Neuronal stem cell (in vitro differentiated cells): ENCODE results near the gene CDH9.
A peak's percentile ranks its signal among the peaks of the same experiment; 100 is the strongest.

ENCODE experiments used
- DNase-seq: peaks from one replicate; pipeline ENCODE4 v3.0.0-alpha.2; 2013; ENCODE audit warnings: low spot score
- H2AFZ ChIP-seq: one replicate; pipeline ENCODE4 v1.6.1; 2013; ENCODE audit warnings: mild to moderate bottlenecking, low read length, inconsistent platforms
- H2AK5ac ChIP-seq: 2 replicates; pipeline ENCODE4 v1.6.1; 2013; ENCODE audit warnings: low read depth, mild to moderate bottlenecking, inconsistent platforms, low read length, moderate library complexity, mixed read lengths
- H2BK120ac ChIP-seq: 2 replicates; pipeline ENCODE4 v1.6.1; 2013; ENCODE audit warnings: low read depth, mild to moderate bottlenecking, inconsistent platforms, low read length, moderate library complexity, mixed read lengths
- H2BK12ac ChIP-seq: one replicate; pipeline ENCODE4 v1.6.1; 2013; ENCODE audit warnings: low read length, inconsistent platforms
- H2BK15ac ChIP-seq: 2 replicates; pipeline ENCODE4 v1.6.1; 2013; ENCODE audit warnings: mild to moderate bottlenecking, low read length, inconsistent platforms, mixed read lengths
- H2BK5ac ChIP-seq: one replicate; pipeline ENCODE4 v1.6.1; 2013; ENCODE audit warnings: inconsistent platforms, mild to moderate bottlenecking, low read length, moderate library complexity
- H3K14ac ChIP-seq: one replicate; pipeline ENCODE4 v1.6.1; 2013; ENCODE audit warnings: low read length, inconsistent platforms
- H3K18ac ChIP-seq: 2 replicates; pipeline ENCODE4 v1.6.1; 2013; ENCODE audit warnings: low read length, inconsistent platforms
- H3K23ac ChIP-seq: 2 replicates; pipeline ENCODE4 v1.6.1; 2013; ENCODE audit warnings: low read depth, mild to moderate bottlenecking, mixed read lengths, low read length, inconsistent platforms; ENCODE audit not compliant: poor library complexity
- H3K27ac ChIP-seq: replicated peaks from 3 replicates; pipeline ENCODE4 v1.5.1; 2013; ENCODE audit warnings: low read length, inconsistent platforms
- H3K27me3 ChIP-seq, 3 experiments: 2 replicates each; pipeline ENCODE4 v1.6.1; 2013; ENCODE audit warnings: low read length in 3 of 3, mild to moderate bottlenecking in 2 of 3, inconsistent platforms in 1 of 3, low read depth in 1 of 3, mixed read lengths in 1 of 3, moderate library complexity in 1 of 3; ENCODE audit not compliant: control insufficient read depth in 3 of 3, insufficient read depth in 3 of 3
- H3K36me3 ChIP-seq, 2 donors: replicated peaks in 1 of 2; 2 replicates each; pipeline ENCODE4 v1.6.1; 2013; ENCODE audit warnings: low read length in 2 of 2; ENCODE audit not compliant: control insufficient read depth in 2 of 2, insufficient read depth in 2 of 2
- H3K4ac ChIP-seq: 2 replicates; pipeline ENCODE4 v1.6.1; 2013; ENCODE audit warnings: inconsistent platforms, mild to moderate bottlenecking, low read length, moderate library complexity
- H3K4me1 ChIP-seq, 2 donors: 1 replicate in 1 of 2; 2 replicates in 1 of 2; pipeline ENCODE4 v1.6.1; 2013; ENCODE audit warnings: low read length in 2 of 2, low read depth in 1 of 2; ENCODE audit not compliant: control insufficient read depth in 2 of 2, insufficient read depth in 1 of 2
- H3K4me2 ChIP-seq: one replicate; pipeline ENCODE4 v1.6.1; 2013; ENCODE audit warnings: mild to moderate bottlenecking, low read length, inconsistent platforms; ENCODE audit not compliant: insufficient read depth, poor library complexity, severe bottlenecking
- H3K4me3 ChIP-seq, 2 donors: 2 replicates each; pipeline ENCODE4 v1.5.1; 2013; ENCODE audit warnings: low read length in 2 of 2, mild to moderate bottlenecking in 2 of 2, inconsistent platforms in 1 of 2, moderate library complexity in 1 of 2
- H3K79me1 ChIP-seq: one replicate; pipeline ENCODE4 v1.6.1; 2013; ENCODE audit warnings: low read depth, mild to moderate bottlenecking, inconsistent platforms, low read length, moderate library complexity
- H3K9ac ChIP-seq: one replicate; pipeline ENCODE4 v1.6.1; 2013; ENCODE audit warnings: mild to moderate bottlenecking, low read depth, low read length, inconsistent platforms; ENCODE audit not compliant: poor library complexity
- H3K9me3 ChIP-seq, 2 donors: replicated peaks in 1 of 2; 2 replicates each; pipeline versions ENCODE3 to v1.6.1; 2013; ENCODE audit warnings: low read length in 2 of 2, mild to moderate bottlenecking in 2 of 2, inconsistent platforms in 1 of 2, low read depth in 1 of 2, mixed read lengths in 1 of 2, moderate library complexity in 1 of 2; ENCODE audit not compliant: control insufficient read depth in 2 of 2, insufficient read depth in 1 of 2
- H4K8ac ChIP-seq: one replicate; pipeline ENCODE4 v1.6.1; 2013; ENCODE audit warnings: low read depth, mild to moderate bottlenecking, inconsistent platforms, low read length, moderate library complexity
- H4K91ac ChIP-seq: one replicate; pipeline ENCODE4 v1.6.1; 2013; ENCODE audit warnings: low read length, low read depth, mild to moderate bottlenecking, inconsistent platforms; ENCODE audit not compliant: poor library complexity
- WGBS, 2 donors: extraction: QIAGEN DNeasy Blood & Tissue Kit; methylation state at CpG; one replicate each; pipeline ENCODE4 v1.1.7; 2013; ENCODE audit warnings: missing lambda C conversion rate in 2 of 2, mixed read lengths in 1 of 2; ENCODE audit not compliant: insufficient read length in 2 of 2, insufficient replicate concordance in 1 of 2; ENCODE audit errors: extremely low coverage in 2 of 2; 5-methylcytosine and 5-hydroxymethylcytosine counted together

CDH9 gene

GRCh38 chr5:27080147-27080546 is 41.8 kb upstream of the CDH9 start:
- no peak overlapping the region for H3K18ac ChIP-seq
- H3K4me2 ChIP-seq: no peak overlapping the region
- no peak overlapping the region for H3K27ac ChIP-seq
- H3K4me3 ChIP-seq: no peak overlapping the region
- no peak overlapping the region for H4K8ac ChIP-seq
- H3K4me1 ChIP-seq: peaks cover 0 to 13% of the 10 kb centered on the region in 2 donors
- H2BK12ac ChIP-seq: no peak overlapping the region
- DNase-seq: no peak
- peaks cover 0 to 44% of the 10 kb centered on the region in 2 donors for H3K9me3 ChIP-seq
- no peaks in the 10 kb centered on the region for H3K27me3 ChIP-seq
- no peak overlapping the region for H2BK120ac ChIP-seq
- no peak overlapping the region for H2AK5ac ChIP-seq
- H3K9ac ChIP-seq: no peak overlapping the region
- no peaks in the 10 kb centered on the region for H3K36me3 ChIP-seq
- no peak overlapping the region for H3K4ac ChIP-seq
- peak overlapping the region; percentile 35 for H2AFZ ChIP-seq
- WGBS, 2 donors: no CpG with 5 or more reads among the region's 1 CpG
- no peak overlapping the region for H3K14ac ChIP-seq
- no peaks in the 10 kb centered on the region for H3K79me1 ChIP-seq
- H3K23ac ChIP-seq: no peak overlapping the region
- no peak overlapping the region for H2BK5ac ChIP-seq
- H2BK15ac ChIP-seq: no peak overlapping the region
- no peak overlapping the region for H4K91ac ChIP-seq

- Histone ChIP-seq H3K27ac (no peak overlapping the region), H2BK15ac (no peak overlapping the region), H4K8ac (no peak overlapping the region), H3K27me3 (no peaks in the 10 kb centered on the region), H3K79me1 (no peaks in the 10 kb centered on the region), H3K4ac (no peak overlapping the region), H3K36me3 (no peaks in the 10 kb centered on the region), H2BK120ac (no peak overlapping the region), H2AFZ (no peak overlapping the region), H2BK12ac (no peak overlapping the region), H3K23ac (no peak overlapping the region), H3K4me2 (no peak overlapping the region), H3K4me1 (no peaks in the 10 kb centered on the region), H3K14ac (no peak overlapping the region), H3K9ac (no peak overlapping the region), H3K9me3 (peaks cover 2% of the 10 kb centered on the region in 2 donors), H2AK5ac (no peak overlapping the region), H3K4me3 (no peak overlapping the region), H4K91ac (no peak overlapping the region), H2BK5ac (no peak overlapping the region), H3K18ac (no peak overlapping the region)
- no peak for DNase-seq
- no CpG with 5 or more reads among the region's 2 CpGs for WGBS, 2 donors
These were observed 24.1 kb upstream of the CDH9 start for GRCh38 chr5:27062451-27062850.

- H4K91ac ChIP-seq: no peak overlapping the region
- no peaks in the 10 kb centered on the region for H3K27me3 ChIP-seq
- H3K4me3 ChIP-seq: no peak overlapping the region
- no peak for DNase-seq
- H3K4me2 ChIP-seq: no peak overlapping the region
- H2BK15ac ChIP-seq: no peak overlapping the region
- no peak overlapping the region for H3K9ac ChIP-seq
- no peak overlapping the region for H3K23ac ChIP-seq
- H3K18ac ChIP-seq: no peak overlapping the region
- H3K9me3 ChIP-seq: no peaks in the 10 kb centered on the region
- H3K79me1 ChIP-seq: no peaks in the 10 kb centered on the region
- no peak overlapping the region for H2BK5ac ChIP-seq
- H4K8ac ChIP-seq: no peak overlapping the region
- H3K14ac ChIP-seq: no peak overlapping the region
- no peak overlapping the region for H2BK12ac ChIP-seq
- no peak overlapping the region for H2BK120ac ChIP-seq
- no peaks in the 10 kb centered on the region for H3K36me3 ChIP-seq
- H3K4me1 ChIP-seq: peaks cover 0 to 4% of the 10 kb centered on the region in 2 donors
- H3K27ac ChIP-seq: no peak overlapping the region
- H2AK5ac ChIP-seq: no peak overlapping the region
- H3K4ac ChIP-seq: no peak overlapping the region
- no peak overlapping the region for H2AFZ ChIP-seq
These were observed 10.1 kb upstream of the CDH9 start for GRCh38 chr5:27048510-27048909.

- Histone ChIP-seq H3K36me3 (no peaks in the 10 kb centered on the region), H2AFZ (no peak overlapping the region), H3K27ac (no peak overlapping the region), H3K4me3 (no peak overlapping the region), H3K18ac (no peak overlapping the region), H4K91ac (no peak overlapping the region), H4K8ac (no peak overlapping the region), H3K79me1 (no peaks in the 10 kb centered on the region), H3K14ac (no peak overlapping the region), H2AK5ac (no peak overlapping the region), H3K27me3 (no peaks in the 10 kb centered on the region), H3K23ac (no peak overlapping the region), H3K9me3 (no peaks in the 10 kb centered on the region), H3K4me1 (peaks cover 0 to 4% of the 10 kb centered on the region in 2 donors), H2BK15ac (no peak overlapping the region), H2BK12ac (no peak overlapping the region), H3K4me2 (no peak overlapping the region), H2BK5ac (no peak overlapping the region), H3K9ac (no peak overlapping the region), H3K4ac (no peak overlapping the region), H2BK120ac (no peak overlapping the region)
- no CpG with 5 or more reads among the region's 1 CpG for WGBS, 2 donors
- no peak for DNase-seq
These were observed 3.0 kb upstream of the CDH9 start for GRCh38 chr5:27041372-27041771.
